T-helper 17 cell (primary cell): ENCODE data around the gene CDK14. TPM values are rescaled to one million over a fixed set of nuclear protein-coding genes. Genes with fewer than 3 reads are reported as not detected.

Experiments used
- ATAC-seq: fragments of 150-1000 bp; cut with Tn5 transposase; 2 replicates; pipeline ENCODE4 v1.10.0; 2021; ENCODE audit warnings: mild to moderate bottlenecking, moderate library complexity
- DNase-seq, 3 donors: peaks; one replicate each; pipeline versions ENCODE4 v3.0.0 to v3.0.0-alpha.2; 2020 to 2021
- H3K9me3 ChIP-seq: one replicate; pipeline ENCODE4 v1.7.0; 2013; ENCODE audit warnings: low read length, mild to moderate bottlenecking; ENCODE audit not compliant: control insufficient read depth, poor library complexity, severe bottlenecking
- H3K27ac Mint-ChIP-seq: one replicate; pipeline ENCODE4 v1.8.0; 2022; ENCODE audit warnings: mild to moderate bottlenecking, moderate library complexity, mixed read lengths
- H3K27me3 Mint-ChIP-seq: one replicate; pipeline ENCODE4 v1.8.0; 2022; ENCODE audit warnings: mixed read lengths
- H3K36me3 Mint-ChIP-seq: one replicate; pipeline ENCODE4 v1.8.0; 2022; ENCODE audit warnings: low read depth, mixed read lengths
- H3K4me1 Mint-ChIP-seq: one replicate; pipeline ENCODE4 v1.8.0; 2022; ENCODE audit warnings: mild to moderate bottlenecking, mixed read lengths
- H3K4me3 Mint-ChIP-seq: one replicate; pipeline ENCODE4 v1.8.0; 2022; ENCODE audit warnings: mild to moderate bottlenecking, moderate library complexity, mixed read lengths
- total RNA-seq, 4 donors: library from RNA in 2 of 4; stranded (reverse) in 2 of 4; gene quantifications; one replicate each; pipeline ENCODE4 v1.2.3 and lab custom pipeline; 2022 to 2026

CDK14 gene
- total RNA-seq (1 to 10 TPM; 1.7 to 4.6 TPM), total RNA-seq (lab: John Stamatoyannopoulos, UW) (0.38 to 1.0 reads per million in 2 donors)

DNA sequence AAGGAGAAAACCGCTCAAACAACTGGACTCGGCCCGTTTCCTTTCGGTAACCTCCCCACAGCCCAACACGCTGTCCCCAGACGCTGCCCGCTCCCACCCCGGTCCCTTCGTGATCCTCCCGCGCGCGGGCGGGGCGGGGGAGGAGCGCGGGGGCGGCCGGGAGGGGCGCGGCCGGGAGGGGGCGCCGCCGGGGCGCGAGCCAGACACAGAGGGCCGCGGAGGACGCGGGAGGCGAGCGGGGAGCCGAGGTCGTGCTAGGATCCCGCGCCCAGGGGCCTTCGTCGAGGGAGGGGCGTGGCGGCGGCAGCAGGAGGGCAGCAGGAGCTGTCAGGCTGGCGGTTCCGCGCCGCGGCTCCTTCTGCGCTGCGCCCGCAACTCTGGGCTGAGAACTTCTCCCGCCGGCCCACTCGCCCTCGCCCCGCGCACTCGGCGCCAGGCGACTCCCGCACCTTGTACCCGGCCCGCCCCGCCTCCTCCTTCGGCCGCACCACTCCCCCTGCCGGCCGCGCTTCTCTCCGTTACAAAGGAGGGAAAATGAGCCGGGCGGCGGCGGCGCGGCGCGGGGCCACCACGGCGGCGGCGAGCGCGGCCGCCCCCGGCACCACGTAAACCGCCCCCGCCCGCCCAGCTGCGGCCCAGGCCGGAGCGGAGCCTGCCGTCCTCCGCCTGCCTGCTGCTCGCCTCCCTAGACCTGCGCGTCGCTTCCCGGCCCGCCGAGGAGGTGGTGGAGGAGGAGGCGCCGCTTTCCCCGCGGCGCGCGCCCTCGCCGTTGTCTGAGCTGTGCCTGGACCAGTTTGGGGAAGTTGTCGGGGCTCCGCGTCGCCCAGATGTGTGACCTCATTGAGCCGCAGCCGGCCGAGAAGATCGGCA lies at the start of gene CDK14:
TSS of gene CDK14 (plus strand) at position 521 of the 870 bp plus-strand sequence. CDS start at position 828, 307 bp downstream.
- peak within 1 kb of the TSS; percentile 89 for H3K4me3 Mint-ChIP-seq
- DNase-seq (peak in 2 of 3 donors; percentile 11), ATAC-seq (peak; percentile 71)
- H3K4me1 Mint-ChIP-seq = peaks cover 6% of the 10 kb centered on the region
- peaks cover 46% of the 10 kb centered on the region for H3K27me3 Mint-ChIP-seq
- no peaks in the 10 kb centered on the region for H3K9me3 ChIP-seq
- no peak within 1 kb of the TSS for H3K27ac Mint-ChIP-seq
- H3K36me3 Mint-ChIP-seq = no peaks in the 10 kb centered on the region

- Mint-ChIP-seq H3K36me3 (peaks cover 2% of the 10 kb centered on the region), H3K27me3 (peaks cover 7% of the 10 kb centered on the region), H3K4me1 (no peaks in the 10 kb centered on the region), H3K4me3 (no peak overlapping the region), H3K27ac (no peak overlapping the region)
- no peak for ATAC-seq
- DNase-seq = no peak
- H3K9me3 ChIP-seq = no peaks in the 10 kb centered on the region
Observed at GRCh38 chr7:90551036-90551435, 45.1 kb upstream of the CDK14 start.

- H3K9me3 ChIP-seq = no peaks in the 10 kb centered on the region
- DNase-seq (no peak), ATAC-seq (no peak)
- H3K36me3 Mint-ChIP-seq = peaks cover 2% of the 10 kb centered on the region
- H3K4me3 Mint-ChIP-seq = no peak overlapping the region
- no peaks in the 10 kb centered on the region for H3K4me1 Mint-ChIP-seq
- H3K27ac Mint-ChIP-seq = no peak overlapping the region
- H3K27me3 Mint-ChIP-seq = peaks cover 7% of the 10 kb centered on the region
Observed at GRCh38 chr7:90552521-90552920, 43.6 kb upstream of the CDK14 start.

DNA sequence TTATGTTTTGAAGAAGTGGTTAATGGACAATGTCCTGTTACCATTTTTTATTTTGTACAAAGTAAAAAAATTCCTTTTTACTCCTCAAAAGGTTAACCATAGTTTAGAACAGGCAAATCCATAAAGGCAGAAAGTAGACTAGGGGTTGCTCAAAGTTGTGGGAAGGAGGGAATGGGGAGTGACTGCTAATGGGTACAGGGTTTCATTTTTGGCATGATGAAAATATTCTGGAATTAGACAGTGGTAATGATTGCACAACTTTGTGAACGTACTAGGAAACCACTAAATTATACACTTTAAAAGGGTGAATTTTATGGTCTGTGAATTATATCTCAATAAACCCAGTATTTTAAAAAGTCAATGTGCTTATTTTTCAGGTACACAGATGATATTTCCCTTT lies 35.4 kb upstream of the CDK14 start:
- no peaks in the 10 kb centered on the region for H3K9me3 ChIP-seq
- Mint-ChIP-seq H3K27me3 (peaks cover 6% of the 10 kb centered on the region), H3K36me3 (no peaks in the 10 kb centered on the region), H3K27ac (no peak overlapping the region), H3K4me1 (no peaks in the 10 kb centered on the region), H3K4me3 (no peak overlapping the region)
- ATAC-seq (no peak), DNase-seq (no peak)

DNA sequence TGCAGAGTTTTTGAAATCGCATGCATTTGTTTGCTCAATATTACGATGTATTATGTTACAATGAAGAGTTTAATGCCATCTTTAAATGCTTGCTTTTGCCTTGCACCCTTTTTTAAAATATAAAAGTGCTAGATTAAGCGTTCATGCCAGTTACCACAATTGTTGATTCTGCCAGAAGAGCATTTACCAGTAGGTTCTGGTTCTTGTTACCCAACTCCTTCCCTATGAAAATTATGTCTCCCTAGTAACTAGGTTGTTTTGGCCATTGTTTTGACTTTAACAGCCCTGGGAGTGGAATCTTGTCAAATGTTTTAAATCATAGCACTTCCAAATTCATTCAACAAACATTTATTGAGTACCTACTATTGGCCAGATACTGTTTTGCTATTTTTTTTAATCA lies 32.8 kb upstream of the CDK14 start:
- DNase-seq = no peak
- no peak overlapping the region for H3K4me3 Mint-ChIP-seq
- ATAC-seq = no peak

GRCh38 chr7:90564455-90564854 lies 31.7 kb upstream of the CDK14 start:
- ATAC-seq = no peak
- H3K27ac Mint-ChIP-seq = no peak overlapping the region
- H3K4me1 Mint-ChIP-seq = no peaks in the 10 kb centered on the region
- H3K27me3 Mint-ChIP-seq = peaks cover 6% of the 10 kb centered on the region
- no peaks in the 10 kb centered on the region for H3K9me3 ChIP-seq
- DNase-seq = no peak
- no peak overlapping the region for H3K4me3 Mint-ChIP-seq
- H3K36me3 Mint-ChIP-seq = no peaks in the 10 kb centered on the region

More for the DNA sequence above, 32.8 kb upstream of the CDK14 start:
- Mint-ChIP-seq H3K27me3 (peaks cover 6% of the 10 kb centered on the region), H3K4me1 (no peaks in the 10 kb centered on the region), H3K36me3 (no peaks in the 10 kb centered on the region), H3K27ac (no peak overlapping the region)
- no peaks in the 10 kb centered on the region for H3K9me3 ChIP-seq

DNA sequence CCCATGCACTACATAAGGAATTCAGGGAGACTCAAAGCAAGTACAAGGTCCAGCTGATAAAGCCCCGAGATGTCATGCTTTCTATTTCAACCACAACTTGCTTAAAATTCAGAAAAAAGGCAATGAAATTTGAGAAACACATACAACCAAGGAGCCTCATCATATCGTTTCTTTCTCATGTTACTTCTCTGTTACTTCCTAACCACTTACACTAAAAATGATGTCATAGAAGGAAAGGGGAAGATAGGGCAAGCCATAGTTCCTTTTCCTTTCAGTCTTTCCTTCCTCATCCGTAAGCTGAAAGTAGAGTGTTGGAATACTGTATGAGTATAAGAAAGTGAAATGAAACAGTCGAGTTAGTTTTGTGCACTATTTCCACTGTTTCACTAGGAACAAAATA lies 27.9 kb upstream of the CDK14 start:
- H3K9me3 ChIP-seq = no peaks in the 10 kb centered on the region
- DNase-seq (no peak), ATAC-seq (no peak)
- no peak overlapping the region for H3K27ac Mint-ChIP-seq
- no peak overlapping the region for H3K4me3 Mint-ChIP-seq
- no peaks in the 10 kb centered on the region for H3K36me3 Mint-ChIP-seq
- H3K4me1 Mint-ChIP-seq = no peaks in the 10 kb centered on the region
- H3K27me3 Mint-ChIP-seq = no peaks in the 10 kb centered on the region

GRCh38 chr7:90569368-90569767 lies 26.8 kb upstream of the CDK14 start:
- no peak overlapping the region for H3K27ac Mint-ChIP-seq
- no peaks in the 10 kb centered on the region for H3K4me1 Mint-ChIP-seq
- no peaks in the 10 kb centered on the region for H3K9me3 ChIP-seq
- H3K27me3 Mint-ChIP-seq = no peaks in the 10 kb centered on the region
- no peak for ATAC-seq
- DNase-seq = no peak
- no peak overlapping the region for H3K4me3 Mint-ChIP-seq
- H3K36me3 Mint-ChIP-seq = no peaks in the 10 kb centered on the region

- H3K4me3 Mint-ChIP-seq = no peak overlapping the region
- H3K27me3 Mint-ChIP-seq = no peaks in the 10 kb centered on the region
- no peaks in the 10 kb centered on the region for H3K9me3 ChIP-seq
- no peak for ATAC-seq
- no peak for DNase-seq
- H3K27ac Mint-ChIP-seq = no peak overlapping the region
- H3K4me1 Mint-ChIP-seq = no peaks in the 10 kb centered on the region
- no peaks in the 10 kb centered on the region for H3K36me3 Mint-ChIP-seq
Observed at GRCh38 chr7:90570373-90570959, 25.7 kb upstream of the CDK14 start.

- H3K9me3 ChIP-seq = no peaks in the 10 kb centered on the region
- H3K27me3 Mint-ChIP-seq = no peaks in the 10 kb centered on the region
- H3K4me3 Mint-ChIP-seq = no peak overlapping the region
- no peak overlapping the region for H3K27ac Mint-ChIP-seq
- H3K36me3 Mint-ChIP-seq = no peaks in the 10 kb centered on the region
- ATAC-seq (no peak), DNase-seq (no peak)
- H3K4me1 Mint-ChIP-seq = no peaks in the 10 kb centered on the region
Observed at GRCh38 chr7:90574146-90574819, 21.8 kb upstream of the CDK14 start.

DNA sequence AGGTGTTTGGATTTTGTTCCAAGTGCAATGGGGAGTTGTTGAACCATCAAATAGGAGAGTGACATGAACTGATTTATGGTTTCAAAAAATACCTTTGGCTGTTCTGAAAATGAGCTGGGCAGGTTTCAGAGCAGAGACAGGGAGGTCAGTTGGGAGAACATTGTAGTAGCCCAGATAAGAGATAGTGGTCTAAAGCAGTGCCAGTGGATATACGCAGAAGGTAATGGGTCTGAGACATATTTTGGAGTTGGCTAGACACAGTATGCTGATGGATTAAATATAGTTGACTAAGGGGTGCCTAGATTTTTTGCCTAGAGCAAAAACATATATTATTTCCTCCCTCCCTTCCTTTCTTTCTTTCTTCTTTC lies 21.3 kb upstream of the CDK14 start:
- H3K9me3 ChIP-seq = no peaks in the 10 kb centered on the region
- DNase-seq (no peak), ATAC-seq (no peak)
- Mint-ChIP-seq H3K4me1 (no peaks in the 10 kb centered on the region), H3K4me3 (no peak overlapping the region), H3K27ac (no peak overlapping the region), H3K27me3 (no peaks in the 10 kb centered on the region), H3K36me3 (no peaks in the 10 kb centered on the region)

DNA sequence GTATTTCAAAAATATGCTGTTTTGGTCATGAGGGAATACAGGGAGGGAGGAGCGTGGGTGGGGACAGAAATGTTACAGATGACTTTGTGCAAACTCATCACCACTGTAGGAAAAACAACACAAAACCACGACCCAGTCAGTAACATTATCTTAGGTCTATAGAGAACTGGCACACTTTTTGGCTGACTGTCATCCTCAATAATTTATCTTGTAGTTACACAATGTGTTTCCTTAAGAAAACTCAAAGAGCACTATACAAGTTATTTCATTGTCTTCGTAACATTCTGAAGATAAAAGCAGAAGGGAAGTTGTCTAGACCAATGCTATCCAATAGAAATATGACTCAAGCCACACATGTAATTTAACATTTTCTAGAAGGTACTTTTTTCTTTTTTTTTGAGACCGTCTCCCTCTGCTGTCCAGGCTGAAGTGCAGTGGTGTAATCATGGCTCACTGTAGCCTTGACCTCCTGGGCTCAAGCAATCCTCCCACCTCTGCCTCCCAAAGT lies 16.9 kb upstream of the CDK14 start:
- DNase-seq = no peak
- H3K27me3 Mint-ChIP-seq = no peaks in the 10 kb centered on the region
- H3K27ac Mint-ChIP-seq = no peak overlapping the region
- H3K4me3 Mint-ChIP-seq = no peak overlapping the region
- no peaks in the 10 kb centered on the region for H3K9me3 ChIP-seq
- no peaks in the 10 kb centered on the region for H3K36me3 Mint-ChIP-seq
- H3K4me1 Mint-ChIP-seq = no peaks in the 10 kb centered on the region
- ATAC-seq = no peak

DNA sequence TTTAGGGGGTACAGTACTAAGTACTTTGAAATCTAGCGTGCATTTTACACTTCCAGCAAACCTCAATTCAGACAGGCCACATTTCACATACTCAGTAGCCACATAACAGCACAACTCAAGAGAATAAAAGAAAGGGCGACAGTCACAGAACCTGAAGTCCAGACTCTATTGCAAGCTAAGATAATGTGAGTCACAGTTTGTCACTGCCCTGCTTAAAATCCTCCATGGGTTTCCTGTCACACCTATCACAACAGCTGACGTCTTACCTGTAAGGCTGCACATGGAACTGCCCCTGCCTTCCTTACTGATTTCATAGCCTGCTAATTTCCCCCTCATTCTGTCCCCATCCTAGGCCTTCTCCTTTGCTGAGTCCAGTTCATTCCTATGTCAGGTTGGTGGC lies 16.1 kb upstream of the CDK14 start:
- H3K27ac Mint-ChIP-seq = no peak overlapping the region
- no peak overlapping the region for H3K4me3 Mint-ChIP-seq
- no peaks in the 10 kb centered on the region for H3K4me1 Mint-ChIP-seq
- H3K36me3 Mint-ChIP-seq = no peaks in the 10 kb centered on the region
- no peaks in the 10 kb centered on the region for H3K27me3 Mint-ChIP-seq
- no peaks in the 10 kb centered on the region for H3K9me3 ChIP-seq
- no peak for ATAC-seq
- no peak for DNase-seq
